ENCODE data around the gene LSMEM2. TPM values are rescaled to one million over a fixed set of nuclear protein-coding genes. Genes with fewer than 3 reads are reported as not detected.

LSMEM2 gene
- total RNA-seq, 1 experiment from 2014 or later: not detected

DNA sequence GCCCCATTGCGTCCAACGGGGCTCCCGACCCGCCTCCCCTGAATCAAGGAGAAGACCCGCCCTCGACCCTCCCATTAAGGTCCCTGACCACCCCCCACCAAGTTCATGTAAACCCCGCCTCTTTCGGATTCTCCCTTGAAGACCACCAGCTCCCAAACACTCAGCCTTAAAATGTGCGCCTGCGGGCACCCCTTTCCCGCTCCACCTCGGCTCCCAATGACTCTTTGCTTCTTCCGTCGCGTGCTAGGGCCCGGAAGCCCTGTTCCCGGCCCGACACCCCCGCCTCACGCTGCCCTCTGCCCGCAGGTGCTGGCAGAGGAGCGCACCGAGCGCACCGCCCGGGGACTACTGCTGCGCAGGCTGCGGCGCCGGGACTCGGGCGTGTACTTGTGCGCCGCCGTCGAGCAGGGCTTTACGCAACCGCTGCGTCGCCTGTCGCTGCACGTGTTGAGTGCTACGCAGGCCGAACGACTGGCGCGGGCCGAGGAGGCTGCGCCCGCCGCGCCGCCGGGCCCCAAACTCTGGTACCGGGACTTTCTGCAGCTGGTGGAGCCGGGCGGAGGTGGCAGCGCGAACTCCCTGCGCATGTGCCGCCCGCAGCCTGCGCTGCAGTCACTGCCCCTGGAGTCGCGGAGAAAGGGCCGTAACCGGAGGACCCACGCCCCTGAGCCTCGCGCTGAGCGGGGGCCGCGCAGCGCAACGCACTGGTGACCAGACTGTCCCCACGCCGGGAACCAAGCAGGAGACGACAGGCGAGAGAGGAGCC, 2.7 kb upstream of the LSMEM2 start:
- Histone ChIP-seq H3K4me3 (ENCODE audit: low read depth, low read length, poor library complexity, severe bottlenecking) (no peak overlapping the region), H3K36me3 (ENCODE audit: insufficient read depth, low read length, poor library complexity, severe bottlenecking) (no peaks in the 10 kb centered on the region), H3K9me3 (ENCODE audit: low read depth, low read length, poor library complexity, severe bottlenecking) (no peaks in the 10 kb centered on the region), H3K4me1 (ENCODE audit: insufficient read depth, low read length, poor library complexity, severe bottlenecking) (no peaks in the 10 kb centered on the region), H3K27me3 (replicated peaks; ENCODE audit: insufficient read depth, low read depth, low read length, poor library complexity) (peaks cover 4% of the 10 kb centered on the region), H3K27ac (ENCODE audit: low read depth, low read length, poor library complexity, severe bottlenecking) (no peak overlapping the region)
- no peak for DNase-seq (ENCODE audit: low spot score)
- ChIA-PET POLR2A (ENCODE audit: low non-redundant PET) (no interaction called here), CTCF (no interaction called here)
- no TSS peak for BruUV-seq (replicated peaks)
- no peak for TF ChIP-seq EZH2 (IDR thresholded peaks at IDR 0.05; ENCODE audit: borderline replicate concordance, low read depth, low read length, poor library complexity, severe bottlenecking)
- TF ChIP-seq, protein P1, sequence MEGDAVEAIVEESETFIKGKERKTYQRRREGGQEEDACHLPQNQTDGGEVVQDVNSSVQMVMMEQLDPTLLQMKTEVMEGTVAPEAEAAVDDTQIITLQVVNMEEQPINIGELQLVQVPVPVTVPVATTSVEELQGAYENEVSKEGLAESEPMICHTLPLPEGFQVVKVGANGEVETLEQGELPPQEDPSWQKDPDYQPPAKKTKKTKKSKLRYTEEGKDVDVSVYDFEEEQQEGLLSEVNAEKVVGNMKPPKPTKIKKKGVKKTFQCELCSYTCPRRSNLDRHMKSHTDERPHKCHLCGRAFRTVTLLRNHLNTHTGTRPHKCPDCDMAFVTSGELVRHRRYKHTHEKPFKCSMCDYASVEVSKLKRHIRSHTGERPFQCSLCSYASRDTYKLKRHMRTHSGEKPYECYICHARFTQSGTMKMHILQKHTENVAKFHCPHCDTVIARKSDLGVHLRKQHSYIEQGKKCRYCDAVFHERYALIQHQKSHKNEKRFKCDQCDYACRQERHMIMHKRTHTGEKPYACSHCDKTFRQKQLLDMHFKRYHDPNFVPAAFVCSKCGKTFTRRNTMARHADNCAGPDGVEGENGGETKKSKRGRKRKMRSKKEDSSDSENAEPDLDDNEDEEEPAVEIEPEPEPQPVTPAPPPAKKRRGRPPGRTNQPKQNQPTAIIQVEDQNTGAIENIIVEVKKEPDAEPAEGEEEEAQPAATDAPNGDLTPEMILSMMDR (conservative IDR thresholded peaks at IDR 0.05; ENCODE audit: low read depth, low read length): no peak
- intact Hi-C loops (cut with micrococcal nuclease; ENCODE audit: unreplicated experiment): no loop called here

DNA sequence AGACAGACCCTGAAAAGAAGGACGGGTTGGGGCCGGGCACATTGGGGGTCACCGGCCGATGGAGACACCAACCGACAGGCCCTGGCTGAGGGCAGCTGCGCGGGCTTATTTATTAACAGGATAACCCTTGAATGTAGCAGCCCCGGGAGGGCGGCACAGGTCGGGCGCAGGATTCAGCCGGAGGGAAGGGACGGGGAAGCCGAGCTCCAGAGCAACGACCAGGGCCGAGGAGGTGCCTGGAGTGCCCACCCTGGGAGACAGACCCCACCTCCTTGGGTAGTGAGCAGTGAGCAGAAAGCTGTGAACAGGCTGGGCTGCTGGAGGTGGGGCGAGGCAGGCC, 2.2 kb upstream of the LSMEM2 start:
- Histone ChIP-seq H3K4me3 (ENCODE audit: low read depth, low read length, poor library complexity, severe bottlenecking) (no peak overlapping the region), H3K9me3 (ENCODE audit: low read depth, low read length, poor library complexity, severe bottlenecking) (no peaks in the 10 kb centered on the region), H3K36me3 (ENCODE audit: insufficient read depth, low read length, poor library complexity, severe bottlenecking) (no peaks in the 10 kb centered on the region), H3K4me1 (ENCODE audit: insufficient read depth, low read length, poor library complexity, severe bottlenecking) (no peaks in the 10 kb centered on the region), H3K27ac (ENCODE audit: low read depth, low read length, poor library complexity, severe bottlenecking) (no peak overlapping the region), H3K27me3 (replicated peaks; ENCODE audit: insufficient read depth, low read depth, low read length, poor library complexity) (peaks cover 4% of the 10 kb centered on the region)
- no TSS peak for BruUV-seq (replicated peaks)
- DNase-seq (ENCODE audit: low spot score): no peak
- CTCF ChIA-PET: no interaction called here
- no peak for TF ChIP-seq EZH2 (IDR thresholded peaks at IDR 0.05; ENCODE audit: borderline replicate concordance, low read depth, low read length, poor library complexity, severe bottlenecking)
- TF ChIP-seq, protein P1 (conservative IDR thresholded peaks at IDR 0.05; ENCODE audit: low read depth, low read length): no peak
- POLR2A ChIA-PET (ENCODE audit: low non-redundant PET): interaction anchor here (0.6 kb wide), 1 partner anchor 557 kb away, joined by 9 read pairs; the partner anchor contains the start of gene AMIGO3
- intact Hi-C loops (cut with micrococcal nuclease; ENCODE audit: unreplicated experiment): no loop called here

DNA sequence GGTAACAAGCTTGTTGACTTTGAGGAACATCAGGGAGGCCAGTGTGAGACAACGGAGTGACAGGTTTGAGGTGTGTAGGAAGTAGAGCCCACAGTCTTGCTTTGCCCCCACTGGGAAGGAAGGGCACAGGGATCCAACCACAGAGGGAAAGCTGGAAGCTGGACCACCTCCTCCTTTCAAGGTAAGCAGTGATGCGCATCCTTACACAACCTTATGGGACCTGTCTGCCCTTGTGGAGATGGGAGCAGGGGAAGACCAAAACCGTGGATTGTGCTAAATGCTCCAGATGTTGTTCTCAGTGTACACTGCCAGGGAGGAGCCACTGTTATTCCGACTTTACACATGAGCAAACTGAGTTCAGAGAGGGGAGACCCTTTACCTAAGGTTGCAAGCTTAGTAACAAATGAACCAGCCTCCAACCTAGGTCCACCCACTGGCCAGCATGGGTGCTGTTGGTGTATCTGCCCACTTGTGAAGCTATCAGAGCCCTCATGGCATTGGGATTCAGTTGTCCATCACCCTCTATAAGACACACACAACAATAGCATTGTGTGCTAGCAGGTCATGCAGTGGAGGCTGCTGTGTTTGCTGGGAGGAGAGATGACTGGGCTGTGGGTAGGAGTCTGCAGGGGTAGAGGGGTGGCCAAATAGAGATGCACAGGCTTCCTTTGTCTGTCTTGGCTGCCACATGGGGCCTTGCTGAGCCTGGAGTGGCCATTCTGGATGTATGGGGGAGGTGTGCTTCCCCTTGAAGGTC, 586 bp upstream of the LSMEM2 start:
- no TSS peak for BruUV-seq (replicated peaks)
- no peak overlapping the region for H3K4me3 ChIP-seq (ENCODE audit: low read depth, low read length, poor library complexity, severe bottlenecking)
- no peak overlapping the region for H3K27ac ChIP-seq (ENCODE audit: low read depth, low read length, poor library complexity, severe bottlenecking)
- no peaks in the 10 kb centered on the region for H3K36me3 ChIP-seq (ENCODE audit: insufficient read depth, low read length, poor library complexity, severe bottlenecking)
- intact Hi-C loops (cut with micrococcal nuclease; ENCODE audit: unreplicated experiment): no loop called here
- no peak for DNase-seq (ENCODE audit: low spot score)
- peaks cover 3% of the 10 kb centered on the region for H3K27me3 ChIP-seq (replicated peaks; ENCODE audit: insufficient read depth, low read depth, low read length, poor library complexity)
- ChIA-PET POLR2A (ENCODE audit: low non-redundant PET) (no interaction called here), CTCF (no interaction called here)
- TF ChIP-seq EZH2 (IDR thresholded peaks at IDR 0.05; ENCODE audit: borderline replicate concordance, low read depth, low read length, poor library complexity, severe bottlenecking): no peak
- TF ChIP-seq, protein P1 (conservative IDR thresholded peaks at IDR 0.05; ENCODE audit: low read depth, low read length): no peak
- no peaks in the 10 kb centered on the region for H3K4me1 ChIP-seq (ENCODE audit: insufficient read depth, low read length, poor library complexity, severe bottlenecking)
- H3K9me3 ChIP-seq (ENCODE audit: low read depth, low read length, poor library complexity, severe bottlenecking): no peaks in the 10 kb centered on the region

All from A673 (cell line).